Neural cell (in vitro differentiated cells): Measurements from ENCODE around the gene ITM2C.

Experiments used
- CTCF ChIP-seq: fragments of 450-650 bp; IDR thresholded peaks from 2 replicates; pipeline ENCODE4 v1.5.1; 2014; ENCODE audit warnings: antibody characterized with exemption, mild to moderate bottlenecking, moderate library complexity; ENCODE audit not compliant: poor library complexity, severe bottlenecking
- EZH2 ChIP-seq: fragments of 200-600, 300-800 bp; shearing (Covaris generic), sonication (generic); IDR thresholded peaks from 2 replicates; pipeline ENCODE4 v1.6.1; 2014; ENCODE audit warnings: antibody characterized with exemption, low read length, borderline replicate concordance, mild to moderate bottlenecking; ENCODE audit not compliant: insufficient read depth, poor library complexity, severe bottlenecking
- RAD21 ChIP-seq: fragments of 450-650 bp; conservative IDR thresholded peaks from 2 replicates; pipeline ENCODE4 v1.6.1; 2014; ENCODE audit warnings: antibody characterized with exemption, mild to moderate bottlenecking, moderate library complexity
- SMC3 ChIP-seq: fragments of 450-650 bp; conservative IDR thresholded peaks from 2 replicates; pipeline ENCODE4 v1.6.1; 2014; ENCODE audit warnings: antibody characterized with exemption, mild to moderate bottlenecking, moderate library complexity; ENCODE audit not compliant: poor library complexity

GRCh38 chr2:230821991-230822520 is 42.7 kb upstream of the ITM2C start:
- no peak for TF ChIP-seq CTCF
- no peak for TF ChIP-seq RAD21
- no peak for TF ChIP-seq EZH2
- no peak for TF ChIP-seq SMC3
